ENCODE measurements around the gene TCF7.

Gene TCF7

DNA sequence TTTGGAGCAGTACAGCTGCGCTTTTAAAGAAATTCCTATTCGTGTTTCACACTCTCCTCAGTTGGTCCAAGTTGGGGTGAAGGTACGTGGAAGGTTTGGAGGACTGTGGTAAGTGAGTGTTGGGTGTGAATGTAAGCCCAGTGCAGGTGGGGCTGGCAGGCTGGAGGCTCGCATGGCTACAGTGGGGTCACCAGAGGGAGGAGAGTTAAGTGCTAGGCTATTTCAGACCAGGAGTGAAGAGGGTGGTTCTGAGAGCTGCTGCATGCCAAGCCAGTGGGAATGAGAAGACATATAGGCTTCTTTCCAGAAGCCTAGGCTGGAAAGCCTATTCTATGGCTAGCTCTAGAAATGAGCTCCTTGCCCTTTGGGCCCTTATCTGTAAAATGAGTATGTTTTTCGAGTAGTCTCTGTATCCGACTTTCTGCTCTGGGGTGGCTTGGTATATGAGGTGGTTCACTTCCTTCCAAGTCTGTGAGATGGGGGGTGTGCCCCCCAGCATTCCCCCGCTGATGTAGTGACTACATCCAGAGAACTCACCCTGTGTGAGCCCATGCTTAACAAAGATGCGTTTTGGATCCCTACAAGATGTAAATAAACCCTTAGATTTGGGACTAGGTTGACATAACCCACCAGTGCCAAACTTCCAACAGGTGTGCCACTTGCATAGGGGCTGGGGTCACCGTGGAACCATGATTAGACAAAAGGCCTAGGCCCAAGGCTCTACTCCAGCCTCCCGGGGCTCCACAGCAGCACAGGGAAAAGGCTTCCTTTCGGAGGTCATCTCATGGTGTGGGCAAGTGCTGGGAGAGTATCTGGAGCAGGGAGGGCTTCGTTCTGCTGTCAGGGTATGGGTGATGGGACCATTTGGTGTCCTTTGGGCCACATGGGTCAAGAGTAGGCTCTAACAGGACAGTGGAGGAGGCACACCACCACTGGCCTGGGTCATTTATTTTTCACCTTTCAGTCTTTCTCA lies 2.6 kb downstream of the TCF7 start:
- no peak for ATAC-seq

GRCh38 chr5:134118212-134118835 lies 3.8 kb downstream of the TCF7 start:
- H3K27me3 Mint-ChIP-seq, result no peaks in the 10 kb centered on the region
- peak overlapping the region; percentile 21 for H3K4me3 Mint-ChIP-seq

More for the DNA sequence above, 2.6 kb downstream of the TCF7 start:
- H3K4me3 Mint-ChIP-seq, result peak overlapping the region; percentile 50
- peak overlapping the region; percentile 2 for H3K27ac Mint-ChIP-seq
- no peaks in the 10 kb centered on the region for H3K9me3 Mint-ChIP-seq
- peaks cover 66% of the 10 kb centered on the region for H3K4me1 Mint-ChIP-seq
- H3K27me3 Mint-ChIP-seq, result no peaks in the 10 kb centered on the region
- peaks cover 19% of the 10 kb centered on the region for H3K36me3 Mint-ChIP-seq

DNA sequence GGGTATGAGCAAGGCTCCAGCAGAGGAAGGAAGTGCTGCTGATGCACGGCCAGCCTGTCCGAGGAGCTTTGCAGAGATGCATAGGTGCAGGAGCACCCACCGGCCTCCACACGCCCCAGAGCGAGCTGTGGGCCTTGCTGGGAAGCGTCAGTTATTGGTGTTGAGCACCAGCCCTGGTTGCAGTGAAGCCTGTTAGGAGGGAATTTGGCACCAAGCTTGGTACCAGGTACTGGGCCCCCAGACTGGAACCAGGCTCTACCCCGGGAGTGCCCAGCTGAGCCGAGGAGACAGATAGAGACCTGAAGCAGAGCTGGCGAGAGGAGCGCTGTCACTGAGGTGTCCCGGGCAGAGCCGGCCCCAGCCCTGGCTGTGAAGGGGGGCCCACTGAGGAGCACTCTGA lies 5.2 kb downstream of the TCF7 start:
- Mint-ChIP-seq H3K4me3 (peak overlapping the region; percentile 16), H3K9me3 (no peaks in the 10 kb centered on the region), H3K27ac (peak overlapping the region; percentile 74), H3K4me1 (peaks cover 82% of the 10 kb centered on the region), H3K36me3 (peaks cover 24% of the 10 kb centered on the region), H3K27me3 (no peaks in the 10 kb centered on the region)
- no peak for ATAC-seq

More at GRCh38 chr5:134118212-134118835, 3.8 kb downstream of the TCF7 start:
- no peak for ATAC-seq
- Mint-ChIP-seq H3K36me3 (peaks cover 20% of the 10 kb centered on the region), H3K27ac (peak overlapping the region; percentile 2), H3K9me3 (no peaks in the 10 kb centered on the region), H3K4me1 (peaks cover 77% of the 10 kb centered on the region)

DNA sequence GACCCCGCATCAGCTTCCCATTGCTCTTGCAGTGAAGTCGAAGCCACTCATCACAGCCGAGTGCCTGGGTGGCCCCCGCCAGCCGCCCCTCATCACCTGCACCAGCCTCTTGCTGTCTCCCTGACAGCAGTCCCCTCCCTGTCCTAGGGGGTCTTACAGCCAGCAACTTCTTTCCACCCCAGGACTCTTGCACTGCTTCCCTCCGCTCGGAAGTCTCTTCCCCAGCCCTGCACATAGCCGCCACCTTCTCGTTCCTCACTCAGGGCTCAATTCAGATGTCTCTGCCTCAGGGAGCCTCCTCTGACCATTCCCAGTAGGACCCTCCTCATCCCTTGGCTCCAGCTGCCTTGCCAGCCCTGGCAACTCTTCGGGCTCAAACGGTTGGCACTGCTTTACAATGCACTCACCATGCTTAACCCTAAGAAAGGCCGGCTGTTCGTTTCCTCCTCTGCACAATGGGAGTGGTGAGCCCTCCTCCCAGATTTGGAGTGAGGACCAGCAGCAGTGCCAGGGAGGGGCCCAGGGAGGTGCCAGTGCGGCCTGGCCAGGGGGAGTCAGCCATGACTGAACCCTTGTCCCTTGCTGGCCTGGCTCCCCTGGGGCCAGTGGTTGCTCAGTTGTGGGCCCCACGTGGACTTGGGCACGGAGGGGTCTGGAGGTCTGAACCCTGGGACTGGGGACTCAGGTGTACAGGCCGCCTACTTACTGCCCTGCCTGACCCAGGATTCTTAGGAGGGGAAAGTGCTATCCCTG lies 6.1 kb downstream of the TCF7 start:
- Mint-ChIP-seq H3K9me3 (no peaks in the 10 kb centered on the region), H3K27me3 (no peaks in the 10 kb centered on the region), H3K27ac (peak overlapping the region; percentile 74), H3K4me1 (peaks cover 90% of the 10 kb centered on the region), H3K4me3 (peak overlapping the region; percentile 44), H3K36me3 (peaks cover 24% of the 10 kb centered on the region)
- no peak for ATAC-seq

DNA sequence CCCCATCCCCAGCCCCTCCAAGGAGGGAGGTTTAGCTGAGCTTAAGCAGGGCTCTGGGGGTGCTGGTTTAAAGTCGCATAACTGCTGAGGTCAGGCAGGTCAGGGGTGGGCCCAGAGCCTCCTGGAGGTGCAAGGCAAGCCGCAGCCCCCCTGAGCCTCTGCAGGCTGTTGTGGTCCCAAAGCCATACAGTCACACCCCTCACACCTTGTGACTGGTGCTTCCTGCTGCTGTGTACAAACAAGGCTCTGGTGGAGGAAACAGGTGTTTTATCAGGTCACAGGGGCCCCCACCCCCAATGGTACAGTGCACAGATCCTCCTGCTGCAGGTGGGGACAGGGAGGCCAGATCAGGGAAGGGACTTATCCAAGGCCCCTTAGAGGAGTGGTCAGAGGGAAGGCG lies 8.0 kb downstream of the TCF7 start:
- H3K27ac Mint-ChIP-seq, result peak overlapping the region; percentile 86
- peaks cover 20% of the 10 kb centered on the region for H3K36me3 Mint-ChIP-seq
- H3K4me1 Mint-ChIP-seq, result peaks cover 91% of the 10 kb centered on the region
- H3K9me3 Mint-ChIP-seq, result no peaks in the 10 kb centered on the region
- H3K4me3 Mint-ChIP-seq, result no peak overlapping the region
- ATAC-seq, result peak; percentile 69
- no peaks in the 10 kb centered on the region for H3K27me3 Mint-ChIP-seq

GRCh38 chr5:134123360-134123759 lies 8.9 kb downstream of the TCF7 start:
- H3K36me3 Mint-ChIP-seq, result peaks cover 20% of the 10 kb centered on the region
- no peaks in the 10 kb centered on the region for H3K9me3 Mint-ChIP-seq
- ATAC-seq, result no peak
- H3K27ac Mint-ChIP-seq, result peak overlapping the region; percentile 86
- H3K4me1 Mint-ChIP-seq, result peaks cover 94% of the 10 kb centered on the region
- no peaks in the 10 kb centered on the region for H3K27me3 Mint-ChIP-seq
- H3K4me3 Mint-ChIP-seq, result peak overlapping the region; percentile 21

DNA sequence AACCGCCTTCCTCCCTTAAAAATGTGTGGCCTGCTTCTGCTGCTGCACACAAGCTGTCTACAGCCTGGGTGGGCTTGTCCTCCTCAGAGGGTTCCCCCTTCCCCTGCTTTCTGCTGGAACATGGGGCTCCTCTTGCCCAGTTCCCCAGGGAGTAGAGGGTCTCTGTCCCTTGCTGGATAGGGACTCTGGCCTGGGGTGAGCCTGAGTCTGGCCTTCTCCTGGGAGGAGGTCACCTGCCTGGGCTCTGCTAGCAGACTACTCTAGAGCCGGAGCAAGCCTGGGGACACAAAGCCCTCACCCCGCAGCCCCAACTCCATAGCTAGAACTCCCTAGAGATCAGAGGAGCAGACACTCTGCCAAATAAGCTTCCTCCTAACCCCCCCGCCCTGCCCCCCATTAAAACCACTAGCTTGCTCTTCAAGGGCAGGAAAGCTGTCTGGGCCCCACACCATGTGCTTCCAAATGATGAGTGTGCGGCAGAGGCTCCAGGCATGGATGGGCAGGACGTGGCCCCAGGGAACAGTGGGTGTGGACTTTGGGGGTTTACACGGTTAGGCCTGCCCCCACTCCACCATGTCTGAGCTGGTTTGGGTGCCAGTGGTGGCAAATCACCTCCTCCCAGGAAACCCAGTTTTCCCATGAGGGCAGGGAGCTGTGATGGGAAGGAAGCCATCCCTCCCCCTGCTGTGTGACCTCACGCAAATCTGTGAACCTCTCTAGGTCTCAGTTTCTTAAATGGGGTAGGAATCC lies 10.0 kb downstream of the TCF7 start:
- peaks cover 96% of the 10 kb centered on the region for H3K4me1 Mint-ChIP-seq
- H3K27ac Mint-ChIP-seq, result peak overlapping the region; percentile 86
- ATAC-seq, result peak; percentile 42
- H3K27me3 Mint-ChIP-seq, result no peaks in the 10 kb centered on the region
- H3K36me3 Mint-ChIP-seq, result peaks cover 20% of the 10 kb centered on the region
- peak overlapping the region; percentile 61 for H3K4me3 Mint-ChIP-seq
- H3K9me3 Mint-ChIP-seq, result no peaks in the 10 kb centered on the region

GRCh38 chr5:134125039-134126015 lies 10.8 kb downstream of the TCF7 start:
- Mint-ChIP-seq H3K36me3 (peaks cover 14% of the 10 kb centered on the region), H3K27ac (peak overlapping the region; percentile 86), H3K4me1 (peaks cover 93% of the 10 kb centered on the region), H3K9me3 (no peaks in the 10 kb centered on the region), H3K4me3 (peak overlapping the region; percentile 61), H3K27me3 (no peaks in the 10 kb centered on the region)
- ATAC-seq, result peak; percentile 69

- Mint-ChIP-seq H3K27me3 (no peaks in the 10 kb centered on the region), H3K27ac (peak overlapping the region; percentile 86), H3K36me3 (peaks cover 18% of the 10 kb centered on the region), H3K9me3 (no peaks in the 10 kb centered on the region), H3K4me3 (peak overlapping the region; percentile 52), H3K4me1 (peaks cover 97% of the 10 kb centered on the region)
- ATAC-seq, result peak; percentile 55
Observed at GRCh38 chr5:134127376-134127861, 12.9 kb downstream of the TCF7 start.

DNA sequence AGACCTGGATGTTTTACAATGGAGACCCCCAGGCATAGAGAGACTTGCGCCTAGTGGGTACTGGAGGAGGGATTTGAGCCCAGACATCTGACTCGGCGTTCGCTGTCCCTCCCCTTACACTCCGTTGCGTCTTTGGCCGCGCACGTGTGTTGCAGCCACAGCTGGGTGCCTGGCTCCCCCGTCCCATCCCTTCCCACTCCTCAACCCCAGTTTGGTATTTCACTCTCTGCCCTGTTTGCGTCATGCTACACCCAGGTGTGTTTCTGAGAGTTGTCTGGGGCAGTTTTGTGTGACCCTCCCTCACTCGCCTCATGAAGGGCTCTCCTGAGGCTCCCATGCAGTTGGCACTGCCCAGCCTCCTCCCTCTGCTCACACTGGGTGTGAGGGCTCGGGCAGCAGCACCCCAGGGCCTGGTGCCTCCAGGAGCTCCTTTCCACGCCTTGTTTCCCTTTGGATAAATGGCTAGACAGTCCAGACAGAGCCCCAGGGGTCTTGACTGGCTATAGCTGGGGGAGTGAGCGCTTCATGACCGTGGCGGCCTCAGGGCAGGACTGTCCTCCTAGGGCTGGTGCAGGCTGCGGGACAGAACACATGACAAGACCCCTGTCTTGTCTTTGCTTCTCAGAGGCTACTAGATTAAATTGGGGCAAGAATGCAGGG lies 13.6 kb downstream of the TCF7 start:
- peaks cover 97% of the 10 kb centered on the region for H3K4me1 Mint-ChIP-seq
- no peak for ATAC-seq
- H3K36me3 Mint-ChIP-seq, result peaks cover 18% of the 10 kb centered on the region

GRCh38 chr5:134128648-134128995 lies 14.1 kb downstream of the TCF7 start:
- H3K4me1 Mint-ChIP-seq, result peaks cover 97% of the 10 kb centered on the region
- no peaks in the 10 kb centered on the region for H3K27me3 Mint-ChIP-seq
- peaks cover 14% of the 10 kb centered on the region for H3K36me3 Mint-ChIP-seq
- H3K9me3 Mint-ChIP-seq, result no peaks in the 10 kb centered on the region
- ATAC-seq, result no peak
- H3K27ac Mint-ChIP-seq, result peak overlapping the region; percentile 86
- H3K4me3 Mint-ChIP-seq, result no peak overlapping the region

More for the DNA sequence above, 13.6 kb downstream of the TCF7 start:
- Mint-ChIP-seq H3K4me3 (no peak overlapping the region), H3K27ac (peak overlapping the region; percentile 86), H3K9me3 (no peaks in the 10 kb centered on the region), H3K27me3 (no peaks in the 10 kb centered on the region)

DNA sequence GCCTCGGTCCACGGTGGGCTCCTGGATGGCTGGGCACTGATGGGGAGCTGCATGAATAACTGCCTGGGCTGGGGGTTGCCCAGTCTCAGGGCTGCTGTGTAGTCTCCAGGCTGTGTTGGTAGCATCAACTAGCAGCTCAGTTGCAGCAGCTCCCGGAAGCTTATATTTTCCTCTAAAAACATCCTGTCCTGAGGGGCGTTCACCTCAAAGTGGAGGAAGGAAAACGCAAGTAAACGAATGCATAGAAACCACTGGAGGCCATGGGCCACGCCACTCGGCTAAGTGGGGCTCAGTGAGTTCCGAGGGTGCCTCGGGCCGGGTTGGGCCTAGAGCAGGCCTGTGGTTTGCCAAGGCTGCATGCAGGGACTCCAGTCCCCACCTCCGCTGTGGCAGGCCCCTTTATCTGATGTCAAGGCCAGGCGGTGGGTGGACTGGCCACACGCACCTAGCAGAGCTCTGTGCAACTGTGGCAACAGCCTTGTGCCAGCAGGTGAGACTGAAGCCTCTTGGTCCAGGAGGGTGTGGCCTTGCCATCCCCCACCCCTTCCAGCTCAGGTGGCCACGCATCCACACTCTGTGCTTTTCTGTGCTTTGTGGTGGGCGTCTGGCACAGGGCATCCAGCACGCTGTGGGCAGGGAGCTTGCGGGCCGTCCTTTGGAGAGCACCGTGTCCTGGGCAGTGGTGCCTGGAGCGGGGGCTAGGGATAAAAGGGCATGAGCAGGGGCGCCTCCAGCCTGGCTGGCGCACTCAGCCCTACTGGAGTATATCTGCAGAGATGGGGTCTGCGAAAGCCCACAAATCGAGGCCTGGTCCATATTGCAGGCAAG lies 15.1 kb downstream of the TCF7 start:
- H3K36me3 Mint-ChIP-seq, result peaks cover 15% of the 10 kb centered on the region
- no peaks in the 10 kb centered on the region for H3K9me3 Mint-ChIP-seq
- H3K27ac Mint-ChIP-seq, result peak overlapping the region; percentile 86
- H3K4me1 Mint-ChIP-seq, result peaks cover 97% of the 10 kb centered on the region
- no peaks in the 10 kb centered on the region for H3K27me3 Mint-ChIP-seq
- no peak overlapping the region for H3K4me3 Mint-ChIP-seq
- no peak for ATAC-seq
